HG03520 (cell line): Measurements from ENCODE around the gene KRTAP2-2.
"Not testable (repeated sequence)": the region's sequence is repeated elsewhere in the genome, so short reads cannot be mapped to it uniquely, and the experiment has no call there.

Source experiments
- ATAC-seq: cut with Tn5 transposase; IDR thresholded peaks from one replicate; pipeline ENCODE4 v1.9.1; 2021; ENCODE audit warnings: mild to moderate bottlenecking, moderate library complexity; ENCODE audit not compliant: unreplicated experiment

KRTAP2-2 gene

GRCh38 chr17:41065016-41065689 lies 10.1 kb upstream of the KRTAP2-2 start:
- ATAC-seq: not testable (repeated sequence)

- ATAC-seq: no peak
Observed at GRCh38 chr17:41064301-41064700, 9.3 kb upstream of the KRTAP2-2 start.

GRCh38 chr17:41063449-41063848 lies 8.4 kb upstream of the KRTAP2-2 start:
- no peak for ATAC-seq

- no peak for ATAC-seq
Observed at GRCh38 chr17:41061964-41062363, 6.9 kb upstream of the KRTAP2-2 start.

- ATAC-seq: no peak
Observed at GRCh38 chr17:41060052-41060604, 5.1 kb upstream of the KRTAP2-2 start, which contains the start of gene KRTAP2-3. TSS of gene KRTAP2-3 (minus strand) at chr17:41060114. CDS start at chr17:41060050, 64 bp downstream.

- not testable (repeated sequence) for ATAC-seq
Observed at GRCh38 chr17:41059276-41060051, 4.4 kb upstream of the KRTAP2-2 start.

- ATAC-seq: no peak
Observed at GRCh38 chr17:41058741-41059140, 3.7 kb upstream of the KRTAP2-2 start.

- no peak for ATAC-seq
Observed at GRCh38 chr17:41057547-41057946, 2.5 kb upstream of the KRTAP2-2 start.

- not testable (repeated sequence) for ATAC-seq
Observed at GRCh38 chr17:41054556-41054955, 474 bp downstream of the KRTAP2-2 start.

- ATAC-seq: no peak
Observed at GRCh38 chr17:41054025-41054424, 1.0 kb downstream of the KRTAP2-2 start.

GRCh38 chr17:41052566-41052965 lies 2.5 kb downstream of the KRTAP2-2 start:
- ATAC-seq: no peak

GRCh38 chr17:41049110-41049509 lies 5.9 kb downstream of the KRTAP2-2 start:
- ATAC-seq: no peak

- ATAC-seq: no peak
Observed at GRCh38 chr17:41048441-41048840, 6.6 kb downstream of the KRTAP2-2 start.

GRCh38 chr17:41046735-41047465 lies 8.1 kb downstream of the KRTAP2-2 start, which contains the start of gene KRTAP2-1:
TSS of gene KRTAP2-1 (minus strand) at chr17:41047316. CDS start at chr17:41047267, 49 bp downstream.
- not testable (repeated sequence) for ATAC-seq

- ATAC-seq: no peak
Observed at GRCh38 chr17:41042953-41043352, 12.1 kb downstream of the KRTAP2-2 start.

- ATAC-seq: not testable (repeated sequence)
Observed at GRCh38 chr17:41040783-41041571, 14.1 kb downstream of the KRTAP2-2 start, which contains the start of gene KRTAP1-1. TSS of gene KRTAP1-1 (minus strand) at chr17:41041450. CDS start at chr17:41041397, 53 bp downstream.

GRCh38 chr17:41037853-41038350 lies 17.1 kb downstream of the KRTAP2-2 start:
- ATAC-seq: no peak

- not testable (repeated sequence) for ATAC-seq
Observed at GRCh38 chr17:41034346-41034935, 20.6 kb downstream of the KRTAP2-2 start, which contains the start of gene KRTAP1-3. TSS of gene KRTAP1-3 (minus strand) at chr17:41034874. CDS start at chr17:41034821, 53 bp downstream.

GRCh38 chr17:41029633-41030245 lies 25.3 kb downstream of the KRTAP2-2 start, which contains the start of gene KRTAP1-4:
TSS of gene KRTAP1-4 (minus strand) at chr17:41030195. CDS start at chr17:41030078, 117 bp downstream.
- ATAC-seq: no peak
